Activated CD8-positive, alpha-beta memory T cell treated with anti-CD3 and anti-CD28 coated beads, Interleukin-2, amount 50 U/mL, for 1 hour (primary cell): Measurements from ENCODE around the gene CTTN.
"Not testable (repeated sequence)": the region's sequence is repeated elsewhere in the genome, so short reads cannot be mapped to it uniquely, and the experiment has no call there.

Experiments
- DNase-seq: peaks from one replicate; pipeline ENCODE4 v3.0.0-alpha.2; 2020; ENCODE audit errors: extremely low read depth

Gene CTTN

GRCh38 chr11:70454197-70454767 lies 56.0 kb downstream of the CTTN start:
- DNase-seq = no peak

- not testable (repeated sequence) for DNase-seq
Observed at GRCh38 chr11:70454811-70455210, 56.5 kb downstream of the CTTN start.

- no peak for DNase-seq
Observed at GRCh38 chr11:70455354-70455753, 57.0 kb downstream of the CTTN start.

- no peak for DNase-seq
Observed at GRCh38 chr11:70456921-70457532, 58.7 kb downstream of the CTTN start.

DNA sequence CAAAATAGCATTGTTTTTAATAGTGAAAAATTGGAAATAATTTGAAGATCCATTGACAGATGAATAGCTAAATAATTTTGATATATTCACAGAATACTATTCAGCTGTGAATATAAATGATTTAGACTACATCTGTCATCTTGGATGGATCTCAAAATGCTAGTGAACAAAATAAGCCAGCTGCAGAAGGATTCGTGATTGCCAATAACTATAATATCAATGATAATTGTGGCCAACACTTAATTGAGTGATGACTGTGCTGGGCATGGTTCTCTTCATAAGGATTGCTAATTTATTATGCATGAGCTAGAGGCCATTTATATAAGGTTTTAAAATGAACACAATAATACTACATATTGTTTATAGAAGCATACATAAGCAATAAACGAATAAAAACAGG lies 60.4 kb downstream of the CTTN start:
- DNase-seq = no peak

DNA sequence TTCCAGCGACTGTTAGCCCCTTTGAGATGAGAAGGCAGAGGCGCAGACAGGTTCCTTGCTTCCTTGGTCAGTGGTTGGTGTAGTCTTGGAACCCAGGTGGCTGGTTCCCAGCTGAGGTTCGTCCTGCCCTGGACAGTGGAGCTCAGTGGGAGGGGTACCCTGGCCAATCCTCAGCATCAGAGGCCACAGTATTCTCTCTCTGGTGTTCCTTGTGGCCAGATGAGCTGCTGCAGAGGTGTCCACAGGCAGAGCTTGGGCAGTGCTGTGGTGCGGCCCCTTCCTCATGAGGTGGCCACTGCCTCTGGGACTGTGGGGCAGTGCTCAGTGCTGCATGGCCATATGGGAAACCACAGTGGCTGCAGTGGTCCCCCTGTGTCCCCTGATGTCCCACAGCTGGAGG lies 61.8 kb downstream of the CTTN start:
- DNase-seq = no peak

- DNase-seq = no peak
Observed at GRCh38 chr11:70460964-70461363, 62.6 kb downstream of the CTTN start.

- DNase-seq = no peak
Observed at GRCh38 chr11:70462818-70463477, 64.6 kb downstream of the CTTN start.

DNA sequence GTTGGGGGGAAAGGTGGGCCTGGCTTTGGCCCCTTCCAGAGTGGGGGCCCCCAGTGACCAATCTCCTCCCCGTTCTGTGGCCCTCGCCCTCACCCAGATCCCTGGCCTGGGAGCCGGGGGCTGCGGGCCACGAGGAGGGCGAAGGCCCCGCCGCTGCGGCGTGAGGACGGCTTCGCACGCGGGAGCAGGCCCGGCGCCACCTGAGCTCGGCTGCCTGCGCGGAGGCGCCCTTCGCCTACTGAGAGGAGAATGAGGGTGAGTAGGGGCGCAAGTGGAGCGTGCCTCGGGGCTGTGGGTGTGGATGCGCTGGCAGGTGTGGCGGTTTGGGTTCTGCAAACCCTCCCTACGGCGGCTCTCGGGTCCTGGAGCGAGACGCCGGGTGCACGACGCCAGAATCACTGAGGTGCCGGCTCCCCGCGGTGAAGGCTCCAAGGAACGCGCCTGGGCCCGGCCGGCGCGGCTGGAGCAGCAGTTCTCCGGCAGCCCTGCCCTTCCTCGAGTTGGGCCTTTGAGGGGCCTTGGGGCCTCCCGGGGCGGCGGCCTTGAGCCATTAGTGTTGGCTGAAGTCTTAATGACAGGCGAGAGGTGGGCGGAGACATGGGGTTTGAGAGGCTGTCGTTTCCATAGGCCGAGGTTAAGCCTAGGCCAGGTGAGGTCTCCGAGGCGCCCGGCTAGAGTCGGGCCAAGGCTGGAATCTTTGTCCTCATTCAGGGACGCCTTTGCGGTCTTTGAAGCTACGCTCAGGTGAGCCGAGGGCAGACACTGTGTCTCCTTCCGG lies 65.3 kb downstream of the CTTN start:
- DNase-seq = no peak

- DNase-seq = no peak
Observed at GRCh38 chr11:70464509-70465361, 66.4 kb downstream of the CTTN start.

- DNase-seq = no peak
Observed at GRCh38 chr11:70466154-70466553, 67.8 kb downstream of the CTTN start.

DNA sequence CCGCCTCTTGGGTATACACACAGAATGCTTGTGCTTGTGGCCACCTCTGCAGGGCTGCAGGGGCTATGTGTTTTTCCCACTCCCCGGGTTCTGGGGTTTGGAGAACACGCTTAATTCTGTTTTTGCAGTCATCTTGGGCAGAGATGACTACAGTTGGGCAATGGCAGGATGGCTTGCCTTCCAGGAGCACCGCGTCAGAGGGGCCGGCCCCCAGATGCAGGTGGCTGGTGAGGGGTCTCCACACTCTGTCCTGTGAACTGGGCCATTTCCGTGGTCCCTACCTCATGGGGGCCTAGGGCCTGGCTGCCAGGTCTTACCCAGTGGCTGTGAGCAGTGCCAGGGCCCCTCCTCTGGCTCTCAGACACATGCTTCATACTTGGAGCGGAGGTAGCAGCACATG lies 68.3 kb downstream of the CTTN start:
- DNase-seq = no peak

- DNase-seq = no peak
Observed at GRCh38 chr11:70467201-70468085, 69.1 kb downstream of the CTTN start.

DNA sequence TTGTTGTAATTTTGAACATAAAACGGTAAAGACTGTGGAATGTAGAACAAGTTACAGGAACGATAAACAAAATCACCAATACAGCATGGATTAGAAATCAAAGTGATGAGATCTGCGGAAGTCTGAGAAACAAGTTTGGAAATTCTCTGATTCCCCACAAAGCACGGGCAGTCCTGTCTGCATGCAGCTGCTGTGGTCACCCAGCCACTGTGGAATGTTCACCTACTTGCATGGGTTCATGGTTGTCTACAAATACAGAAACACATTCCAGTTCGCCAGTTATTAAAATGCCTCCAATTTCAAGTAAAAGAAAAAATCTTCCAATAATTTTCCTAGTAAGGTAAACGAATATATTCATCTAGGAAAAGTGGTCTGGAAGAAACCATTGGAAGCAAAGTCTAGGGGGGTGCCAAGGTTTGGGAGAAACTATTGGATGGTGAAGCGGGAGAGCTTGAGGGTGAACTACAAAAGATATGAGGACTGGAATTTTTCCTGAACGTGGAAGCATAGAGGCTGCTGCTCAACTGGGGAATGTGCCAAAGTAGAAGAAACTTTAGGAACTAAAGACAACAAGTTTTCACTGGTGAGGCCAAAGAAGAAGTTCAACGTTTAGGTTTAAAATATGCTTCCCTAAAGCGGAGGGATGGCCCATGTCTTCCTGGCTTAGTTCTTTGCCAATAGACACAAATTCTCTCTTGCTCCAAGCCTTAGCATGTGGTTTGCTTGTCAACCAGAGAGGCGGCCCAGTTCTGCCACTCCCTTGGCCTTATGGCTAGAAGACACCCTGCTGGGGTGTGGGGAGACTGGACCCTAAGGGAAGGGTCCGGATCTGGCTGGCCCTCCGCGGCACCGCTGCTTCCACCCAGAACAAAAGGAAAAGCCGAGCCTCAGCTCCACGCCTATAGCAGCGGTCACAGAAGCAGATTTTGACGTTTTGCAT lies 70.2 kb downstream of the CTTN start:
- no peak for DNase-seq

GRCh38 chr11:70470127-70470526 lies 71.8 kb downstream of the CTTN start:
- no peak for DNase-seq

GRCh38 chr11:70471254-70471653 lies 72.9 kb downstream of the CTTN start:
- DNase-seq = no peak

DNA sequence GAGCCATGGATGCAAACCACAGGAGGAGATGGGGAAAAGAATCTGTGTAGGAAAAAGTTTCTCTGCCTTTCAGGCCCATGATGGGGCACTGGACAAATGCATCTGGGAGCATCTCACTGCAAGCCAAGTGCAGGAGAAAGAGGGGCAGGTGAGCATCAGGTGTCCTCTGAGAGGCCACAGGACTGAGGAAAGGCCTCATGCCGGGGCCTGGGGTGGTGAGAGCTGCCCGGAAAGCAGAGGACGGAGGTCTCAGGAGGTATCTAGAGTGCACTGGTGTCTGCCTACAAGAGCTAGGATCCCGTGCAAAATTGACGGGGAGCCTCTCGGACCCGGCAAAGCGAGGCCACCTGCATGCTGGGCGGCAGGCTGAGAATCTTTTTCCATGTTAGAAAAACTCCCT lies 73.9 kb downstream of the CTTN start:
- DNase-seq = no peak

- DNase-seq = no peak
Observed at GRCh38 chr11:70473186-70473872, 75.0 kb downstream of the CTTN start.
